Forelimb muscle (tissue), 1 donor: ENCODE data around the gene APOO. TPM values are rescaled to one million over a fixed set of nuclear protein-coding genes. Genes with fewer than 3 reads are reported as not detected.
"Not testable (repeated sequence)": the region's sequence is repeated elsewhere in the genome, so short reads cannot be mapped to it uniquely, and the experiment has no call there.

ENCODE experiments used
- DNase-seq: peaks from one replicate; pipeline ENCODE4 v3.0.0-alpha.2; 2013; ENCODE audit warnings: low read depth
- polyA plus RNA-seq: library from polyadenylated mRNA; unstranded; fragments of 120-200 nt; gene quantifications from one replicate; pipeline ENCODE4 v1.2.1, GENCODE V29; 2013; ENCODE audit not compliant: insufficient read length

Gene APOO
- polyA plus RNA-seq, 1 donor = 13.6 TPM

GRCh38 chrX:23861215-23861896 is 46.4 kb downstream of the APOO start:
- no peak for DNase-seq

- not testable (repeated sequence) for DNase-seq
Observed at GRCh38 chrX:23859238-23859637, 48.5 kb downstream of the APOO start.

- DNase-seq = no peak
Observed at GRCh38 chrX:23857935-23858334, 49.8 kb downstream of the APOO start.

DNA sequence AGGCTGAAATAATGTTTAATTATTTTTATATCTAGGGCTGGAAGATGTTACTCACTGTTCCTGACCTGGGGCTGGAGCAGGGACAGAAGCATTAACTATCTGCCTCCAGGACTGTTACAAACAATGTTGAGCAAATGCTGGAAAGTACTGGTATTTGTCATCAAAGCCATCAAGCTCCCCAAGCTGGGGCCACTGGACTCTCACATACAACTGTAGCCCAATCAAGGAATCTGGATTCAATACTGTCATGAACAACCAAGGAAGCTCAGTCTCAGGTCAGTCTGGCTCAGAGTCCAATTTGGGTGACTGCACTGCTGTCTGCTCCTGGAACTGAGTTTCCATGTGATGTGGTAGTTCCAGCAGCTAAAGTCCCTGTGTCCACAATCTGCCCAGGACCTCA is 50.4 kb downstream of the APOO start:
- no peak for DNase-seq

DNA sequence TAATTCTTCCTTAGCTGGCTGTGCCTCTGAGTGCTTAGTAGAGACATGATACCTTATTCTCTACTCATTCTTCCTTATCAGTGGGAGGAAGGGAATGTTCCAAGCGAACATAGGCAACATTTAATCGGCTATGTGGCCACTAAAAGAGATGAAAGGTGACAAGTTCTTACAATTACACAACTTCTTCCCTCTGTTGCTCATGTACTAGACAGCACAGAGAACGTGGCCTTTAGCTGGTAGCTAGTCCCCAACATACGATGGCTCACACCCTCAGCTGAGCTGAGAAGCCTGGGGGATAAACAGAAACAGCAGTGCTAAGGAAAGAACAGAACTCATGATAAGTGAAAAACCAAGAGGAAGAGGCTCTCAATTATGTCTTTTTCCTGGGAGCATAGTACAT is 52.2 kb downstream of the APOO start:
- DNase-seq = no peak

- no peak for DNase-seq
Observed at GRCh38 chrX:23854945-23855344, 52.8 kb downstream of the APOO start.

- no peak for DNase-seq
Observed at GRCh38 chrX:23854122-23854521, 53.6 kb downstream of the APOO start.

GRCh38 chrX:23851544-23851943 is 56.2 kb downstream of the APOO start:
- DNase-seq = no peak

DNA sequence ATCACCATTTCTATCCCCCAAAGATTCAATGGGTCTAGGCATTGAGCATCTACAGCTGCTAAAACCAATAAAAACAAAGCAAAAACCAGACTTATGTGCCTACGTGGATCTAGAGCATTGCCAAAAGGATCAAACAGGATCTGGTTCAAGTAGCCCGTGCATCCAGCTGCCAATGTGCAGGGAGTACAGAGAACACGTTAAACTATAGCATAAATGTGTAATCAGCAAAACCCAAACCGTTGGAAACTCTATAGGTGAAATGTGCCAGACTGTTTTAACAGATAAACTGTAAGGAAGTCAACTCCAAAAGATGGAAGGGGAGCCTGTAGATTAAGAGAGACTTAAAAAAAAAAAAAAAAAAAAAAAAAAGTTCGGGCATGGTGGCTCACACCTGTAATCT is 58.5 kb downstream of the APOO start:
- no peak for DNase-seq

GRCh38 chrX:23845351-23845817 is 62.4 kb downstream of the APOO start:
- DNase-seq = no peak

GRCh38 chrX:23844502-23845138 is 63.1 kb downstream of the APOO start:
- DNase-seq = no peak

- DNase-seq = no peak
Observed at GRCh38 chrX:23841847-23842522, 65.8 kb downstream of the APOO start.

DNA sequence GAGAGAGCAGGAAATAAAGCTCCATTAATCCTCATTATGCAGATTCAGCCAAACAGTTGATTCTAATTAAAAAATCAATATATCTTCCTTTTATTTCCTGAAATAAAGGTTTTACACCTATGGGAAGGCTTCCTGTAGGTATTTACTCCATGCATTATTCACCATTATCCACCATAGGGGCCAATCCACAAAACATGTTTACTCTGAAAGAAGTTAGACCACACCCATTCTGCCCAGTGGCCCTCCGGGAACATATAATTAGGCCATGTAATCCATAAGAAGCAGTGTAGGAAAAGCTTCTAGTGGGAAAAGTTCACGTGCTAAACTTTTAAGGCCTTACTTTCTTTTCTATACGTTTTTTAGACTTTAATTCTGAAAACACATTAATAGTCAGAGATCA is 67.1 kb downstream of the APOO start:
- no peak for DNase-seq

- no peak for DNase-seq
Observed at GRCh38 chrX:23838953-23839352, 68.8 kb downstream of the APOO start.

DNA sequence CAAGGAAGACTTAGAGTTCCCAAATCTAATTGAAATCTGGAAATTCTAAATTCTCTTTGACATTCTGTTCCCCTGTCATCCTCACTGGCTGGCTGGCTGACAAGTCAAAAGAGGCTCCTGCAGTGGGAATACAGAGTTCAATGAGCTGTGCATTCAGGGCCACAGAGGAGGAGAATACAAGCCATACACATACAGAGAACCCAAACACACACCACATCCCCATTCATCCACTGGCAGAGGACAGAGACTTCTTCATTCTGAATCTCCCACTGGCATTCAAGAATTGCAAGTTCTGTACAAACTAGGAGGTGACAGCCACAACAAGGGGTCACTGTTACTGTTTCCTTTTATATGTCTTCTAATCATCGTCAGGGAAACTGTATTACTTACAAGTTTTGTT is 75.0 kb downstream of the APOO start:
- DNase-seq = no peak

- no peak for DNase-seq
Observed at GRCh38 chrX:23828881-23829280, 78.9 kb downstream of the APOO start.

- no peak for DNase-seq
Observed at GRCh38 chrX:23826653-23827052, 81.1 kb downstream of the APOO start.

DNA sequence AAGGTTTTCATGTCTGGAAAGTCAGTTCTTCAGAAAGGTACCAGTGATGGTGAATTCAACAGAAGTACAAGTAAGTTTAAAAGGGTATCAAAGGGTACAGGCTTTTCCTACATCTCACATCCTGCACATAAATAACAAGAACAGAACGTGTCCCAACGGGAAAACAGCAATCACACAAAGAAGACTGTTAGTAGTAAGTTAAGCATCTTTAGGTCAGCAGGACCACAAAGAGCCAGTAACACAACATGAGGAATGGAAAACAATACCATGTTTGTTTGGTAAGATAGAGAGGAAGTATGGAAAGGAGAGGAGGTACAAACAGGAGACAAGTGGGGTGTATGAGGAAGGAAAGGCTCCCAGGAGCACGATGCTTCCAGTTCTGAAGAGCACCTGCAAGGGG is 81.5 kb downstream of the APOO start:
- no peak for DNase-seq

DNA sequence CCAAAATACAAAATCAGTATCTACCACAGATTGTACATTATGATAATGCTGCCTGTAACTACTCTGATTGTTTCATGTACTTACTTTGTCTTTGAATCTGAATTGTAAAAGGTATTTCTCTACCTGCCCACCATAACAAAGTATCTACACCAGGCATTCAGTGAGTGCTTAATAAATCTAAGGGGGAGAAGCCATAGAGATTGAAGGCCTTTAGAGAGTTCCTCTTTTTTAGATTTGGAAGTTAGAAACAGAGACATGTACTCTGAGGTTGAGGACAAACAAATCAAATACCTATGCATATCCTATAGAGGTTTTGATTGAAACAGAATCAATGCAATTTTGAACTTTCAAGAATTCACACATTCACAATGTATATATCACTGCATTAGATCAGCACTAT is 82.1 kb downstream of the APOO start:
- DNase-seq = no peak

- DNase-seq = no peak
Observed at GRCh38 chrX:23822841-23823240, 84.9 kb downstream of the APOO start.

DNA sequence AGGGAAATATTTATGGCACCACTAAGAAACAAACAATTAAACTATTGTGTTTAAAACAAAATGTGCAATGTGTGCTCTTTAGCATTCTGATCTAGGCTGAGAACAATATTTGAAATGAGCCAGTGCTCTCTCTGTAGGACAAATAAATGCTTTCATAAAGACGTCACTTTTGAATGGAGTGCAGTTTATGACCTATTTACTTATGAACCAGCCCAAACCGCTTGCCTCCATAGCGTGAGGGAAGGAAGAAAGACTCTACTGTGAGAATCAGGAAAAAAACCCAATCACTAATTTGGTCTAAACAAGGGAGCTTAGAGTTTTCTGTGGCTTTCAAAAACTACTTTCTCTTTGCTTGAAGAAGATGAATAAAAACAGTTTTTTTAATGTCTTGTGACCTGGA is 85.3 kb downstream of the APOO start:
- DNase-seq = no peak

DNA sequence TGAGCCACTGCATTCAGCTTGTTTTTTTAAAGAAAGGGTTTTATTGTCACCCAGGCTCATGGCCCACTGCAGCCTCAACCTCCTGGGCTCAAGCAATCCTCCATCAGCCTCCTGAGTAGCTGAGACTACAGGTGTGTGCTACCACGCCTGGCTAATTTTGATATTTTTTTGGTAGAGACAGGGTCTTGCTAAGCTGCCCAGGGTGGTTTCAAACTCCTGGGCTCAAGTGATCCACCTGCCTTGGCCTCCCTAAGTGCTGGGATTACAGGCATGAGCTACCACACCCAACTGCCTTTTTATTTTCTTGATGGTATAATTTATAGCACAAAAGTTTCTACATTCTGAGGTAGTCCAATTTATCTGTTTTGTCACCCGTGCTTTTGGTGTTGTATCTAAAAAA is 85.9 kb downstream of the APOO start:
- DNase-seq = no peak

GRCh38 chrX:23820235-23820782 is 87.4 kb downstream of the APOO start:
- DNase-seq = no peak
